HCT116 (cell line): ENCODE measurements around the gene MORC4. TPM values are rescaled to one million over a fixed set of nuclear protein-coding genes. Genes with fewer than 3 reads are reported as not detected.

Experiments used
- ATAC-seq: fragments of 200-7000 bp; cut with Tn5 transposase; 2 replicates; pipeline ENCODE4 v1.9.1; 2020; ENCODE audit warnings: mild to moderate bottlenecking, moderate library complexity
- BruUV-seq: library from RNA; stranded (reverse); fragments of 400-500 nt; replicated peaks from 2 replicates; lab custom pipeline; 2021; lab: Mats Ljungman, UMichigan
- CTCF ChIA-PET: fragments of 300-600 bp; sonication (Branson Sonifier 250); formaldehyde crosslinking; loops from one replicate; lab custom pipeline; 2021; ENCODE audit warnings: antibody characterized with exemption; lab: Charles Lee
- POLR2A ChIA-PET: fragments of 300-600, 350-600 bp; sonication (Branson Sonifier 250); formaldehyde crosslinking; loops from one replicate; lab custom pipeline; 2021; ENCODE audit warnings: antibody characterized with exemption; lab: Charles Lee
- RAD21 ChIA-PET, 2 experiments: fragments of 300-600 bp; sonication (Branson Sonifier 250); formaldehyde crosslinking; loops; one replicate each; lab custom pipeline; 2023; ENCODE audit warnings: low total read pairs in 2 of 2; ENCODE audit not compliant: uncharacterized antibody in 2 of 2, unreplicated experiment in 2 of 2, low non-redundant PET in 1 of 2; lab: Charles Lee
- DNase-seq: peaks from one replicate; pipeline ENCODE4 v3.0.0-alpha.2; 2010; ENCODE audit warnings: low read depth, low spot score
- H2AFZ ChIP-seq: fragments of 200-600 bp; shearing (Covaris generic), sonication (generic); 2 replicates; pipeline ENCODE4 v1.6.1; 2017; ENCODE audit warnings: low read depth, mixed run types, mixed read lengths, antibody characterized with exemption, low read length; ENCODE audit not compliant: poor library complexity, severe bottlenecking
- H3K27ac ChIP-seq: 2 replicates; pipeline ENCODE4 v1.5.1; 2012; ENCODE audit warnings: low read depth, low read length
- H3K27me3 ChIP-seq: fragments of 200-600 bp; sonication (generic); 2 replicates; pipeline ENCODE4 v1.6.1; 2016; ENCODE audit warnings: mixed run types, low read length, mixed read lengths; ENCODE audit not compliant: insufficient read depth
- H3K36me3 ChIP-seq, 2 experiments: fragments of 200-500 bp in 1 of 2; fragments of 200-600 bp in 1 of 2; sonication (Bioruptor generic) in 1 of 2; sonication (generic) in 1 of 2; 2 replicates each; pipeline versions ENCODE4 v1.5.1 to v1.6.1; 2014 to 2016; ENCODE audit warnings: low read length in 2 of 2, inconsistent platforms in 1 of 2, mixed read lengths in 1 of 2, mixed run types in 1 of 2; ENCODE audit not compliant: insufficient read depth in 2 of 2, control insufficient read depth in 1 of 2
- H3K4me1 ChIP-seq, 2 experiments: fragments of 200-600 bp in 1 of 2; sonication (generic) in 1 of 2; 2 replicates each; pipeline versions ENCODE4 v1.5.1 to v1.6.1; 2012 to 2017; ENCODE audit warnings: low read length in 2 of 2, inconsistent platforms in 1 of 2, mild to moderate bottlenecking in 1 of 2, mixed read lengths in 1 of 2, mixed run types in 1 of 2, moderate library complexity in 1 of 2; ENCODE audit not compliant: insufficient read depth in 2 of 2, control insufficient read depth in 1 of 2
- H3K4me2 ChIP-seq: fragments of 200-600 bp; sonication (generic); 2 replicates; pipeline ENCODE4 v1.6.1; 2017; ENCODE audit warnings: mixed run types, low read length, mixed read lengths
- H3K4me3 ChIP-seq, 2 experiments: fragments of 200-600 bp in 1 of 2; sonication (generic) in 1 of 2; replicated peaks in 1 of 2; 2 replicates each; pipeline ENCODE4 v1.5.1; 2011 to 2016; ENCODE audit warnings: low read length in 2 of 2, control low read depth in 1 of 2, low read depth in 1 of 2, mild to moderate bottlenecking in 1 of 2, mixed read lengths in 1 of 2, mixed run types in 1 of 2
- H3K79me2 ChIP-seq: fragments of 200-600 bp; sonication (generic); 2 replicates; pipeline ENCODE4 v1.6.1; 2017; ENCODE audit warnings: mild to moderate bottlenecking, mixed run types, low read length, moderate library complexity, mixed read lengths; ENCODE audit not compliant: insufficient read depth
- H3K9ac ChIP-seq: fragments of 200-600 bp; sonication (generic); 2 replicates; pipeline ENCODE4 v1.6.1; 2016; ENCODE audit warnings: low read length, mixed read lengths
- H3K9me2 ChIP-seq: fragments of 200-600 bp; sonication (generic), shearing (Covaris generic); 2 replicates; pipeline ENCODE4 v1.6.1; 2017; ENCODE audit warnings: mixed run types, mild to moderate bottlenecking, moderate library complexity; ENCODE audit not compliant: insufficient read depth
- H3K9me3 ChIP-seq, 2 experiments: fragments of 200-500 bp in 1 of 2; fragments of 200-600 bp in 1 of 2; sonication (Bioruptor generic) in 1 of 2; sonication (generic) in 1 of 2; 2 replicates each; pipeline ENCODE4 v1.6.1; 2014 to 2017; ENCODE audit warnings: low read length in 2 of 2, mixed read lengths in 2 of 2, inconsistent platforms in 1 of 2, low read depth in 1 of 2, mild to moderate bottlenecking in 1 of 2, mixed run types in 1 of 2, moderate library complexity in 1 of 2; ENCODE audit not compliant: control insufficient read depth in 1 of 2, insufficient read depth in 1 of 2
- H4K20me1 ChIP-seq: fragments of 200-600 bp; sonication (generic), shearing (Covaris generic); 2 replicates; pipeline ENCODE4 v1.6.1; 2017; ENCODE audit warnings: mixed run types, mild to moderate bottlenecking, moderate library complexity; ENCODE audit not compliant: insufficient read depth
- CTCF ChIP-seq, 3 experiments: fragments of 200-600 bp in 1 of 3; sonication (generic) in 1 of 3; IDR thresholded peaks in 2 of 3; conservative IDR thresholded peaks in 1 of 3; 2 replicates each; pipeline ENCODE4 v1.5.1; 2012 to 2017; ENCODE audit warnings: low read depth in 2 of 3, low read length in 2 of 3, antibody characterized with exemption in 1 of 3, borderline replicate concordance in 1 of 3, control low read depth in 1 of 3, mild to moderate bottlenecking in 1 of 3, mixed read lengths in 1 of 3, mixed run types in 1 of 3, moderate library complexity in 1 of 3; ENCODE audit not compliant: insufficient read depth in 1 of 3
- MAX ChIP-seq: IDR thresholded peaks from 2 replicates; pipeline ENCODE4 v1.6.1; 2012
- SRF ChIP-seq: IDR thresholded peaks from 2 replicates; pipeline ENCODE4 v1.6.1; 2012; ENCODE audit warnings: low read depth
- YY1 ChIP-seq: IDR thresholded peaks from 2 replicates; pipeline ENCODE4 v1.6.1; 2011; ENCODE audit warnings: low read length, low read depth, moderate library complexity, mild to moderate bottlenecking; ENCODE audit not compliant: insufficient replicate concordance; ENCODE audit errors: extremely low read depth
- ZFX ChIP-seq: fragments of 450-650 bp; IDR thresholded peaks from 2 replicates; pipeline ENCODE4 v1.6.1; 2017
- ZNF274 ChIP-seq: fragments of 200-500 bp; sonication (Bioruptor generic); IDR thresholded peaks from 2 replicates; pipeline ENCODE4 v1.6.1; 2014; ENCODE audit warnings: mild to moderate bottlenecking, low read depth, low read length, inconsistent platforms
- intact Hi-C: fragments of 100-400 bp; cut with micrococcal nuclease; formaldehyde crosslinking; loops from 2 replicates; pipeline ENCODE4 v1.10.0; 2022
- total RNA-seq: library from RNA; stranded (reverse); gene quantifications from one replicate; pipeline ENCODE4 v1.2.1, GENCODE V29; 2021; ENCODE audit not compliant: unreplicated experiment

The MORC4 gene
- total RNA-seq, 1 experiment from 2014 or later: 20.6 TPM

GRCh38 chrX:106897259-106897658 lies 102.8 kb downstream of the MORC4 start:
- Histone ChIP-seq H3K79me2 (no peaks in the 10 kb centered on the region), H3K4me1 (peaks cover 19 to 47% of the 10 kb centered on the region in 2 experiments), H2AFZ (peak overlapping the region; percentile 85), H3K4me3 (no peak overlapping the region), H3K9me2 (no peaks in the 10 kb centered on the region), H3K36me3 (no peaks in the 10 kb centered on the region), H3K27me3 (no peaks in the 10 kb centered on the region), H3K4me2 (no peak overlapping the region), H4K20me1 (no peaks in the 10 kb centered on the region), H3K9me3 (no peaks in the 10 kb centered on the region), H3K27ac (no peak overlapping the region), H3K9ac (no peak overlapping the region)
- ATAC-seq (no peak), DNase-seq (no peak)
- ChIA-PET CTCF (interaction anchor here (1.0 to 1.8 kb wide), 4 partner anchors 9 to 731 kb away, joined by 3 to 4 read pairs (median 4); partner anchors contain the start of gene PRPS1), RAD21 (interaction anchor here in 1 of 2 experiments (0.7 kb wide), 1 partner anchor 89 kb away, joined by 4 read pairs; no protein-coding TSS in a partner anchor), POLR2A (no interaction called here)
- TF ChIP-seq CTCF (IDR thresholded peaks at IDR 0.05 in 2 of 3, conservative IDR thresholded peaks at IDR 0.05 in 1 of 3; ENCODE audit: borderline replicate concordance in 1 of 3, insufficient read depth in 1 of 3, low read depth in 2 of 3, low read length in 2 of 3) (no peak), ZNF274 (no peak), YY1 (peak; percentile 87), ZFX (no peak), SRF (no peak), MAX (no peak)
- intact Hi-C loops: loop anchor here (10.0 kb wide), 5 partner anchors 128 to 1178 kb away; no protein-coding TSS in a partner anchor
- no TSS peak for BruUV-seq
